Measurements from ENCODE around the gene PAK1. TPM values are rescaled to one million over a fixed set of nuclear protein-coding genes. Genes with fewer than 3 reads are reported as not detected.

PAK1 gene
- total RNA-seq, 1 donor from 2014 or later: 39.8 TPM

- no peak for DNase-seq (ENCODE audit: low spot score in 2 of 2)
- Histone ChIP-seq H3K4me3 (no peak overlapping the region), H3K27me3 (no peaks in the 10 kb centered on the region), H3K27ac (no peak overlapping the region), H3K36me3 (no peaks in the 10 kb centered on the region), H3K9me3 (no peaks in the 10 kb centered on the region), H3K4me1 (no peaks in the 10 kb centered on the region)
- intact Hi-C loops (cut with DNase I): no loop called here
- TF ChIP-seq CTCF (IDR thresholded peaks at IDR 0.05): no peak
Observed at GRCh38 chr11:77508019-77508418, 34.1 kb upstream of the PAK1 start.

GRCh38 chr11:77506857-77507256 is 33.0 kb upstream of the PAK1 start:
- Histone ChIP-seq H3K4me3 (no peak overlapping the region), H3K27ac (no peak overlapping the region), H3K4me1 (no peaks in the 10 kb centered on the region), H3K36me3 (no peaks in the 10 kb centered on the region), H3K9me3 (no peaks in the 10 kb centered on the region), H3K27me3 (no peaks in the 10 kb centered on the region)
- TF ChIP-seq CTCF (IDR thresholded peaks at IDR 0.05): no peak
- DNase-seq (ENCODE audit: low spot score in 2 of 2): no peak
- intact Hi-C loops (cut with DNase I): no loop called here

DNA sequence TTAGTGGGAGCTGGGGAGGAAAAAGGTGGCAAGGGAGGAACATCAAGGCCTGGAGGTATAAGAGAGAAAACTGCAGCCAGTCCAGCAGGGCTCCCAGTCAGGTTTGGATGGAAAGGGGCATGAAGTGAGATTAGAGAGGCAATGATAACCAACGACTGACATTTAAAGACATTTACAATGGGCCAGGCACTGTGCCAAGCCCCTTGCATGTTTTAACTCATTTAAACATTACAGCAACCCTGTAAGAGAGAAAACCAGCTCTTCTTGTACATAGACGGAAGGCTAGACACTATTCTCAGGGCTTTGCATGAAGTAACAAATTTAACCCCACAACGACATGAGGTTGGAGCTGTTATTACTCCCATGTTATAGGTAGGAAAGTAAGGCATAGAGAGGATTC is 32.1 kb upstream of the PAK1 start:
- Histone ChIP-seq H3K9me3 (no peaks in the 10 kb centered on the region), H3K4me3 (no peak overlapping the region), H3K36me3 (no peaks in the 10 kb centered on the region), H3K27me3 (no peaks in the 10 kb centered on the region), H3K4me1 (no peaks in the 10 kb centered on the region), H3K27ac (no peak overlapping the region)
- intact Hi-C loops (cut with DNase I): no loop called here
- DNase-seq (ENCODE audit: low spot score in 2 of 2): no peak
- TF ChIP-seq CTCF (IDR thresholded peaks at IDR 0.05): no peak

DNA sequence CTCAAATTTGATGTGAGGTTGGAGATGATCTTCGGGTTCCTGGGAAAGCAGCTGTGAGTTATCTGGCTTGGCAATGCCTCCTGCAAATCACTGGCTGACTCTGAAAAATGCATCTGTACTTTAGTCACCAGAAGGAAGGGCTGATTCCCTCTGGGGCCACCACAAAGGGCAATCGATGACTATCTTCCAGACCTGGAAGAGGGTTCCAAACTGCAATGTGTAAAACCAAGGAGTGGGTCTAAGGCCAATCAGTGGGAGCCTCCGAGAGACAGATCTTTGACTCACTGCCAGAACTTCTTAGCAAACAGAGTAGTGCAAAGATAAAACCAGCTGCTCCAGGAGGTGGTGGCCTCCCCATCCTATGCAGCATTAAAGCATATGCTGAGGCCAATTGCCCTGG is 29.1 kb upstream of the PAK1 start:
- Histone ChIP-seq H3K36me3 (no peaks in the 10 kb centered on the region), H3K27me3 (no peaks in the 10 kb centered on the region), H3K4me1 (no peaks in the 10 kb centered on the region), H3K4me3 (no peak overlapping the region), H3K27ac (no peak overlapping the region), H3K9me3 (no peaks in the 10 kb centered on the region)
- no peak for TF ChIP-seq CTCF (IDR thresholded peaks at IDR 0.05)
- intact Hi-C loops (cut with DNase I): no loop called here
- DNase-seq (ENCODE audit: low spot score in 2 of 2): no peak

DNA sequence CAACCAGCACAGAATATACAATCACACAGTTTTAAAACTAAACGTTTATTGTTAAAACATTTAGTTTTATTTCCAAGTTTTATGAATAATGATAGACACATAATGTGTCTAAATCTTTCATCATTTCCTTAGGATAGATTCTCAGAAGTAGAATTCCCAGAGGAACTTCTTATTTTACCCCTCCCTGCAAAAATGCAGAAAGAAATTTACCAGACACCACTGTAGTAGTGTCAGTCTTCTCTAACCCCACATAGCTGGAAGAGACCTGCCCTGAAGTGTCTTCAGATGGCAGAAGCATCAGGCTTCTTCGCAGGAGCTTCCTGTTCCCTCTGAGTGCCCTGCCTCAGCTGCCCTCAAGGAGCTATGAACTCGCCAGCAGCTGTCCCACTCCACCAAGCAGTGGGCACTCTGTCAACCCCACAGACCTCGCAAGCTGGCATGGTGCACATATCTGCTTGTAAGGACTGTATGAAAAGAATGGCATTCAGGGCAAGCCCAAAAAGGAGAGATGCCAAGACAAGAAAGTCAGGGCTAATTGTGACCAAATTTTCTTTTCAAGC is 28.5 kb upstream of the PAK1 start:
- TF ChIP-seq CTCF (IDR thresholded peaks at IDR 0.05): no peak
- no peak for DNase-seq (ENCODE audit: low spot score in 2 of 2)
- H3K4me1 ChIP-seq: no peaks in the 10 kb centered on the region
- intact Hi-C loops (cut with DNase I): no loop called here
- H3K9me3 ChIP-seq: no peaks in the 10 kb centered on the region
- no peak overlapping the region for H3K4me3 ChIP-seq
- H3K27ac ChIP-seq: no peak overlapping the region
- no peaks in the 10 kb centered on the region for H3K36me3 ChIP-seq
- H3K27me3 ChIP-seq: no peaks in the 10 kb centered on the region

GRCh38 chr11:77501758-77502157 is 27.9 kb upstream of the PAK1 start:
- Histone ChIP-seq H3K27me3 (no peaks in the 10 kb centered on the region), H3K4me1 (no peaks in the 10 kb centered on the region), H3K36me3 (no peaks in the 10 kb centered on the region), H3K27ac (no peak overlapping the region), H3K9me3 (no peaks in the 10 kb centered on the region), H3K4me3 (no peak overlapping the region)
- intact Hi-C loops (cut with DNase I): no loop called here
- DNase-seq (ENCODE audit: low spot score in 2 of 2): no peak
- no peak for TF ChIP-seq CTCF (IDR thresholded peaks at IDR 0.05)
